SHP77 treated with DMSO at 0.1 percent for 48 hours (cell line): ENCODE measurements around the gene UBE3C.
"Not testable (repeated sequence)": the region's sequence is repeated elsewhere in the genome, so short reads cannot be mapped to it uniquely, and the experiment has no call there.

ENCODE experiments used
- DNase-seq: peaks from one replicate; lab custom pipeline; 2025; lab: John Stamatoyannopoulos, UW

The UBE3C gene

GRCh38 chr7:157271991-157272324, 133.2 kb downstream of the UBE3C start:
- no peak for DNase-seq

GRCh38 chr7:157272351-157273207, 133.9 kb downstream of the UBE3C start:
- no peak for DNase-seq

- DNase-seq: peak; percentile 27
Observed at GRCh38 chr7:157273208-157274093, 134.7 kb downstream of the UBE3C start.

- DNase-seq: not testable (repeated sequence)
Observed at GRCh38 chr7:157274094-157274634, 135.4 kb downstream of the UBE3C start.

GRCh38 chr7:157274991-157275427, 136.3 kb downstream of the UBE3C start:
- DNase-seq: no peak

- DNase-seq: no peak
Observed at GRCh38 chr7:157276091-157276561, 137.4 kb downstream of the UBE3C start.

- no peak for DNase-seq
Observed at GRCh38 chr7:157276731-157277562, 138.2 kb downstream of the UBE3C start.

- not testable (repeated sequence) for DNase-seq
Observed at GRCh38 chr7:157277568-157277967, 138.8 kb downstream of the UBE3C start.

GRCh38 chr7:157278167-157278790, 139.6 kb downstream of the UBE3C start:
- DNase-seq: no peak

- DNase-seq: no peak
Observed at GRCh38 chr7:157278791-157279724, 140.3 kb downstream of the UBE3C start.

GRCh38 chr7:157279741-157280215, 141.1 kb downstream of the UBE3C start:
- DNase-seq: no peak

- no peak for DNase-seq
Observed at GRCh38 chr7:157280216-157280841, 141.6 kb downstream of the UBE3C start.

GRCh38 chr7:157281221-157281998, 142.7 kb downstream of the UBE3C start:
- DNase-seq: no peak

GRCh38 chr7:157282141-157282801, 143.5 kb downstream of the UBE3C start:
- no peak for DNase-seq

- DNase-seq: no peak
Observed at GRCh38 chr7:157284229-157285014, 145.7 kb downstream of the UBE3C start.

- no peak for DNase-seq
Observed at GRCh38 chr7:157291404-157292080, 152.8 kb downstream of the UBE3C start.

- DNase-seq: no peak
Observed at GRCh38 chr7:157292258-157292657, 153.5 kb downstream of the UBE3C start.
